NCI-H1092 treated with DMSO at 0.1 percent for 48 hours (cell line): ENCODE measurements around the gene ZNF512.
"Not testable (repeated sequence)": the region's sequence is repeated elsewhere in the genome, so short reads cannot be mapped to it uniquely, and the experiment has no call there.

Experiments used
- DNase-seq: peaks from one replicate; lab custom pipeline; 2025; lab: John Stamatoyannopoulos, UW

ZNF512 gene

GRCh38 chr2:27582129-27582694 lies 630 bp upstream of the ZNF512 start:
- DNase-seq = no peak

DNA sequence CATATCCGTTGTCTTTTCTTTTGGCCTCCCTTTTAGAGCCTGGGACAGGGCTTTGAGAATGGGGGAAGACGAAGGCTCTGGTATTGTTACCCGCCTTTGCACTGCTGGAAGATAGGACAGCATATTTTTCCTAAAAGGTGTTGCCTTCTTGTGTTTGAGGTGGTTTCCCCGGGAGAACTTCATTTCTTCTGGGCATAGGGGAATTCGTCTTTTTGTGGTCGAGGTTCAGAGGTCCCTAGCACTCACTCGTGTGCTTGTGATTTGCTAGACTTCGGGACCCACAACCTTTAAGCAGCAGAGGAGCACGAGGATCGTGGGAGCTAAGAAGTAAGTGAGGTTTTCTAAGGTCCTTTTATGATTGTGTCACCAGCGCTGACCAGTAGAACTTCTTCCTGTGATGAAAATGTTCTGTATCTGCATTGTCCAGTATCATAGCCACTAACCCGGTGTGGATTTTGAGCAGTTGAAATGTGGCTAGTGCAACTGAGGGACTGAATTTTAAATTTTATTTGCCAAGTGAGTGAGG lies 611 bp downstream of the ZNF512 start:
- no peak for DNase-seq

DNA sequence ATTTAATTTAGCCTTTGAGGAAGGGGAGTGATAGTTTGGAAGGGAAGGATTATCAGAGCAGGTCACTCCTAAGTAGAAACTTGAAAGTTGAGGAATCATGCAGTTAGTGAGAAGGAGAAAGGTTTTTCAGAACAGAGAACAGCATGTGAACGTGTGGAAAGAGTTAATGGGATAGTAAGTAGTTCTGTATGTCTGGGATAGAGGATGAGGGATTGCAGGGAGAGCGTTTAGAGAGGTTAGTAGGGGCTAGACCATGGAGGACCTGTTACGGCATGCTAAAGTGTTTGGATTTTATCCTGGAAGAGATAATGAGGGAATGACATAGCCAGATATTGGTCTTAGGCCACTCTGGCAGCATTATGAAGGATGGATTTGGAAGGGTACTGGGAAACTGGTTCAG lies 1.8 kb downstream of the ZNF512 start:
- no peak for DNase-seq

DNA sequence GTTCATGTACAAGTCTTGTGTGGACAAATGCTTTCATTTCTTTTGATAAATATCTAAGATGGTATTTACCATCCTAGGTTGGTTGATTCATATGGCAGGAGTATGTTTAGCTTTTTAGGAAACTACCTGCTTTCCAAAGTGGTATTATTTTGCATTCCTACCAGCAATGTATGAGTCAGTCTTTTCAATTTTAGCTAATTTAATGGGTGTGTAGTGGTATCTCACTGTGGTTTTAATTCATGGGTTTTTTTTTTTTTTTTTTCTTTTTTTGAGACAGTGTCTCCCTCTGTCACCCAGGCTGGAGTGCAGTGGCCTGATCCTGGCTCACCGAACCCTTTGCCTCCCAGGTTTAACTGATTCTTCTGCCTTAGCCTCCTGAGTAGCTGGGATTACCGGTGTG lies 4.2 kb downstream of the ZNF512 start:
- no peak for DNase-seq

GRCh38 chr2:27588308-27588707 lies 5.5 kb downstream of the ZNF512 start:
- DNase-seq = no peak

- no peak for DNase-seq
Observed at GRCh38 chr2:27591745-27592144, 8.9 kb downstream of the ZNF512 start.

GRCh38 chr2:27593240-27593639 lies 10.4 kb downstream of the ZNF512 start:
- no peak for DNase-seq

GRCh38 chr2:27594020-27594703 lies 11.3 kb downstream of the ZNF512 start:
- DNase-seq = not testable (repeated sequence)

- not testable (repeated sequence) for DNase-seq
Observed at GRCh38 chr2:27595412-27595811, 12.6 kb downstream of the ZNF512 start.

DNA sequence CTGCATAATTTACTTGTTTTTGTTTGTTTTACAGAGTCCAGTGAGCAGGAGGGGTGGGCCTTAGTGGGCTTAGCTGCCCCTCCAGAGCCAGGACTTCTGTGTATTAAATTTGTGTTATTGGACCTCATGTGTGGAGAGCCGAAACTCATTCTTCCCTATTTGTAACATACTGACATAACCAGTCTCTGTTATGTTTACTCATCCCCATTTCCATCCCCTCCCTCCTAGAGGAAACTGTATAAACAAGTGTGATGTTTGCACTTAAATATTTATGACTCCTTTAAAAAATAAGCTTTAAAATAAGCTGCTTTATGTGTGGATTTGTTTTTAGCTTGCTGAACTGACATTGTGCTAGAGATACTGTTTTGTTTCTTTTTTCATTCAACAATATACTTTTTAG lies 13.8 kb downstream of the ZNF512 start:
- DNase-seq = no peak

- no peak for DNase-seq
Observed at GRCh38 chr2:27606611-27607010, 23.8 kb downstream of the ZNF512 start.

- no peak for DNase-seq
Observed at GRCh38 chr2:27613985-27614384, 31.1 kb downstream of the ZNF512 start.

- DNase-seq = no peak
Observed at GRCh38 chr2:27615316-27615715, 32.5 kb downstream of the ZNF512 start.

DNA sequence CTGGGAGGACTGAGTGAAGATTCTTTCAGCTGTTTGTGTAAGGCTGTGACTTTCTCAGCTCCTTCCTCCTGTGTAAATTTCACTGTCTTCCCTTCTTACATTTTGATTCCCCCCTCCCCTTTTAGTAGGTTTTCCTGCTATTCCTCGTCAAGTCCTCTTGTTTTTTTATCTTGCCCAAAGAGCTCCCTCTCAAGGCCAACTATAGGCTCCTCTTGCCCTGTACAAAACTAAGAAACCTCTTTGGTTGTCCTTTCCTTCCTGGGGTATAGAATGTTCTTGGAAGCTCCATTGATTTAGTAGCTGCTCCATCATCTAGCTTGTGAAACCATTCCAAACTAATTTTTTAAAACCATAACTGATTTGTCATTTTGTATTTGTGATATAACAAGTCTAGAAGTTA lies 38.7 kb downstream of the ZNF512 start:
- no peak for DNase-seq

DNA sequence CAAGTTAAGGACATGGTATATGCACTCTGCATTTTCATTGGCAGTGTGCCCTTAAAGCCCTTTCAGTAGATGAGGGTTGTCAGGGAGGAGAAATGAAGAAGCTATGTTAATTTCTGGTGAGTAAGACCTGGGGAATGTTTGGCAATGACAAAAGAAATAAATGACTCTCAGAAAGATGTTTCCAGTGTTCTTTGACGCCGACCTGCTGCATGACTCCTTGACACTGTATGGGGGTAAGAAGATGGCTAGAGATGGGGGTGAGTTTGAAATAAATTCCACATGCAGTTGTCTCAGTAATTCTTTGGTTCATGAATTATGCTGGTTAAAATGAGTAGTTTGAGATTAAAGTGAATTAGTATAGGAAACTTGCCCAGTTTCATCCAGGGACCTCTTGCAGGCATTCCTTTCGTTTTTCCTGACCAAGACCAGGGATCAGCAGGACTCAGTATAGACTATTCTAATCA lies 40.1 kb downstream of the ZNF512 start:
- no peak for DNase-seq

DNA sequence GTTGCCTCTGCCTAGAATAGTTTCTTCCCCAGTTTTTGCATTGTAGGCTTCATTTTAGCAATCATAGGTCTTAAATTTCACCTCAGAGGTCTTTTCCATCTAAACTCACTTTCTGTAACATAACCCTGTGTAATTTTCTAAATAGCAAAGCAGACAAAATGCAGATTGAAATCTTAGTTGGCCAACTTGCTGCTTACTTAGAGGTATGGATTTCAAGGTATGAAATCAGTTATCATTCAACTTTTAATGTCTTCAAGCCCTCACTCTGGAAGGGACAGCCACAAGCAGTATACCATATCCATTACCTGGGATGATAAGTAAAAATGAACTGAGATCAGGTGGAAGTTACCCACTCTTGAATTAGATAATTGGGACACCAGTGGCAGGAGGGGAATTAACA lies 42.1 kb downstream of the ZNF512 start:
- DNase-seq = no peak

GRCh38 chr2:27626323-27626722 lies 43.5 kb downstream of the ZNF512 start:
- DNase-seq = not testable (repeated sequence)

DNA sequence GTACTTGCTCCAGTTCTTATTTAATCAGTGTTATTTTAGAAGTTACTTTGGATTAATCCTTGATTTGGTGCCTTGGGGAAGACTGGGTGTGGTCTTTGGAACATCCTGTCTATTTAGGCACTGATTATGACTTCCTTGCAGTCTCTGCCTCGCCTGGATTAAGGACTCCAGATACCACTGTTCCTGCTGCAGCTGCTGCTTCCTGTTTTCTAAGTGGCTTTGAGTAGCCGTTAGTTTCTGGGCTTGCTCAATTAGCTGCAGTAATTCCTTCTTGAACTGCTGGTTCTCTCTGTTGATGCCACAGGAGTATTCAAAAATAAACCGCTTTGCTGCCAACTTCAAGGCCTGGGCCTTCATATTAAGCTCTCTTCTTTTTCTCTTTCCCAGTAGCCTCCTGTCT lies 44.1 kb downstream of the ZNF512 start:
- DNase-seq = not testable (repeated sequence)

- DNase-seq = no peak
Observed at GRCh38 chr2:27627963-27628766, 45.3 kb downstream of the ZNF512 start.

- DNase-seq = peak; percentile 76
Observed at GRCh38 chr2:27628767-27629709, 46.2 kb downstream of the ZNF512 start, which contains the start of the genes CCDC121 and GPN1. CCDC121 (minus strand) TSS chr2:27629012; CDS start chr2:27627799, 1,213 bp downstream. GPN1 (plus strand) TSS chr2:27629050; CDS start chr2:27629059, 9 bp downstream.

GRCh38 chr2:27630257-27630656 lies 47.4 kb downstream of the ZNF512 start:
- not testable (repeated sequence) for DNase-seq
